Transverse colon (tissue), 4 donors: ENCODE data around the gene SMC1A. TPM values are rescaled to one million over a fixed set of nuclear protein-coding genes. Genes with fewer than 3 reads are reported as not detected.

ENCODE experiments used
- DNase-seq: peaks from one replicate; pipeline ENCODE4 v3.0.0-alpha.2; 2019
- H3K27ac ChIP-seq, 4 donors: fragments of 200-600 bp; sonication (generic); 2 replicates each; pipeline ENCODE4 v1.5.1; 2016 to 2018; ENCODE audit warnings: inconsistent platforms in 4 of 4
- H3K27me3 ChIP-seq: fragments of 200-600 bp; sonication (generic); 2 replicates; pipeline ENCODE4 v1.5.1; 2017; ENCODE audit warnings: inconsistent platforms
- H3K36me3 ChIP-seq, 4 donors: fragments of 200-600 bp; sonication (generic); 2 replicates each; pipeline ENCODE4 v1.5.1; 2017 to 2019; ENCODE audit warnings: inconsistent platforms in 4 of 4
- H3K4me1 ChIP-seq, 4 donors: fragments of 200-600 bp; sonication (generic); 2 replicates each; pipeline ENCODE4 v1.5.1; 2017 to 2020; ENCODE audit warnings: inconsistent platforms in 4 of 4
- H3K4me3 ChIP-seq, 4 donors: fragments of 200-600 bp; sonication (generic); 1 replicate in 1 of 4; 2 replicates in 3 of 4; pipeline versions ENCODE4 v1.5.1 to v1.6.1; 2017 to 2019; ENCODE audit warnings: inconsistent platforms in 4 of 4
- H3K9me3 ChIP-seq, 2 donors: fragments of 200-600 bp; sonication (generic); 2 replicates each; pipeline ENCODE4 v1.5.1; 2017 to 2019; ENCODE audit warnings: inconsistent platforms in 2 of 2
- EP300 ChIP-seq: sonication (generic); formaldehyde crosslinking; IDR thresholded peaks from one replicate; pipeline ENCODE4 v1.6.1; 2017; ENCODE audit warnings: antibody characterized with exemption, low read depth
- POLR2A ChIP-seq: fragments of 450-650 bp; IDR thresholded peaks from one replicate; pipeline ENCODE4 v1.6.1; 2016; ENCODE audit warnings: antibody characterized with exemption, mild to moderate bottlenecking, moderate library complexity
- POLR2AphosphoS5 ChIP-seq, 3 donors: sonication (generic); formaldehyde crosslinking; IDR thresholded peaks; one replicate each; pipeline ENCODE4 v1.6.1; 2016; ENCODE audit warnings: antibody characterized with exemption in 3 of 3
- WGBS, 2 donors: methylation state at CpG; one replicate each; pipeline ENCODE4 v1.1.5; 2018; ENCODE audit warnings: low coverage in 1 of 2; 5-methylcytosine and 5-hydroxymethylcytosine counted together
- in situ Hi-C, 4 donors: fragments of 200-750 bp; cut with MboI; loops; one replicate each; pipeline versions ENCODE4 v1.15.0 to v1.15.1; 2017; ENCODE audit warnings: low sequenced_read_pairs in 3 of 4, low pct_ligation_motif_present in 1 of 4, low pct_unique_long_range_greater_than_20kb in 1 of 4
- intact Hi-C: fragments of 100-400 bp; cut with DNase I; formaldehyde crosslinking; loops from one replicate; pipeline ENCODE4 v1.15.1; 2023; ENCODE audit warnings: low total_unique reads
- total RNA-seq, 4 donors: library from RNA; depleted of rRNA; stranded (reverse); fragments of >200 nt; gene quantifications; one replicate each; pipeline ENCODE4 v1.1.0, GENCODE V29; 2016
- TF ChIP-seq, protein P1 (sequence below), 5 experiments: fragments of 200-600 bp in 3 of 5; fragments of 450-650 bp in 2 of 5; sonication (generic) in 3 of 5; IDR thresholded peaks; 1 replicate in 2 of 5; 2 replicates in 3 of 5; pipeline ENCODE4 v1.5.1; 2016 to 2017; ENCODE audit warnings: antibody characterized with exemption in 5 of 5, inconsistent platforms in 3 of 5, mild to moderate bottlenecking in 2 of 5, moderate library complexity in 1 of 5

Gene SMC1A
- total RNA-seq, 4 donors from 2014 or later, result 25.3 to 113 (median 52.9) TPM

DNA sequence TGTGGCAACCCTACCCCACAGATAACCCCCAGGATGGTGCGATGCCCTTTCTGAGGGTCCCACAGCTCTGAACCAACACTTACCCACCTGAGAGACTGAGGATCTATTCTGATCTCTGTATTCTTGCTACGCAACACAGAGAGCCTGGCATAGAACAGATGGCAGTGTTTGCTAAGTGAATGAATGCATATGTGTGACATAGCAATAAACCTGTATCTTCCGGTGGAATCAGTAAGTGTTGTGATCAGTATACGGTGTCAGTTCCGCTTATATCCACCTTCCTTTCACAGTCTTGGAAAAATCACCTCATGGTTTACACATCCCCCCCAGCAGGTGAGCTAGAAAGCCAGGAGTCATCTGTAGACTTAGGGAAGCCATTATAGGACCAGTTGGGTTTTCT, 17.6 kb upstream of the SMC1A start:
- intact Hi-C loops, result no loop called here
- in situ Hi-C loops, result loop anchor here in 2 of 4 donors (10.0 to 25.0 kb wide), 2 partner anchors 125 to 128 kb away; no protein-coding TSS in a partner anchor
- Histone ChIP-seq H3K9me3 (no peaks in the 10 kb centered on the region), H3K36me3 (no peaks in the 10 kb centered on the region), H3K27me3 (no peaks in the 10 kb centered on the region), H3K4me3 (peak overlapping the region in 3 of 4 donors; percentile 27 to 40 (median 30)), H3K27ac (peak overlapping the region; percentile 78 to 86 (median 82)), H3K4me1 (peaks cover 0 to 13% (median 2%) of the 10 kb centered on the region in 4 donors)
- TF ChIP-seq POLR2AphosphoS5 (IDR thresholded peaks at IDR 0.05), result peak in 2 of 3 donors; percentile 34 to 35
- TF ChIP-seq, protein P1, sequence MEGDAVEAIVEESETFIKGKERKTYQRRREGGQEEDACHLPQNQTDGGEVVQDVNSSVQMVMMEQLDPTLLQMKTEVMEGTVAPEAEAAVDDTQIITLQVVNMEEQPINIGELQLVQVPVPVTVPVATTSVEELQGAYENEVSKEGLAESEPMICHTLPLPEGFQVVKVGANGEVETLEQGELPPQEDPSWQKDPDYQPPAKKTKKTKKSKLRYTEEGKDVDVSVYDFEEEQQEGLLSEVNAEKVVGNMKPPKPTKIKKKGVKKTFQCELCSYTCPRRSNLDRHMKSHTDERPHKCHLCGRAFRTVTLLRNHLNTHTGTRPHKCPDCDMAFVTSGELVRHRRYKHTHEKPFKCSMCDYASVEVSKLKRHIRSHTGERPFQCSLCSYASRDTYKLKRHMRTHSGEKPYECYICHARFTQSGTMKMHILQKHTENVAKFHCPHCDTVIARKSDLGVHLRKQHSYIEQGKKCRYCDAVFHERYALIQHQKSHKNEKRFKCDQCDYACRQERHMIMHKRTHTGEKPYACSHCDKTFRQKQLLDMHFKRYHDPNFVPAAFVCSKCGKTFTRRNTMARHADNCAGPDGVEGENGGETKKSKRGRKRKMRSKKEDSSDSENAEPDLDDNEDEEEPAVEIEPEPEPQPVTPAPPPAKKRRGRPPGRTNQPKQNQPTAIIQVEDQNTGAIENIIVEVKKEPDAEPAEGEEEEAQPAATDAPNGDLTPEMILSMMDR (IDR thresholded peaks at IDR 0.05), result no peak
- 40 to 73% methylated on average over 1 to 5 of the region's 5 CpGs for WGBS, 2 donors
- no peak for DNase-seq

DNA sequence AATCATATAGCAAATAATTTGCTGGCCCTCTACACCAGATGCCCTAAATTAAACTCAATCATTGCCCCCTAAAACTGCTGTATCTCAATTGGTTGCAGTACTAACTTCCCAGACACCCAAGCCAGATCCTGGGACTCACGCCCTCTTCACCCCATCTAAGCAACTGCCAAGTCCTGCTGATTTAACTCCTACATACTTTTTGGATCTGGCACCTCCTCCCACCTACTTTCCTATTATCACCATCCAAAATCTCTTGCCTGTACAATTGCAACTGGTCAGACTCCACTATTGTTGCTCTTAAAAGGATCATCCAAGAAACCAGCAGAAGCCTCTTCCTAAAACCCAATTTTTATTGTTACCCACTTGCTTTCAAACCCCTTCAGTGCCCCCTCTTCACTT, 16.4 kb upstream of the SMC1A start:
- TF ChIP-seq, protein P1 (IDR thresholded peaks at IDR 0.05), result no peak
- TF ChIP-seq EP300, result no peak
- no peak for TF ChIP-seq POLR2AphosphoS5 (IDR thresholded peaks at IDR 0.05)
- TF ChIP-seq POLR2A, result no peak

DNA sequence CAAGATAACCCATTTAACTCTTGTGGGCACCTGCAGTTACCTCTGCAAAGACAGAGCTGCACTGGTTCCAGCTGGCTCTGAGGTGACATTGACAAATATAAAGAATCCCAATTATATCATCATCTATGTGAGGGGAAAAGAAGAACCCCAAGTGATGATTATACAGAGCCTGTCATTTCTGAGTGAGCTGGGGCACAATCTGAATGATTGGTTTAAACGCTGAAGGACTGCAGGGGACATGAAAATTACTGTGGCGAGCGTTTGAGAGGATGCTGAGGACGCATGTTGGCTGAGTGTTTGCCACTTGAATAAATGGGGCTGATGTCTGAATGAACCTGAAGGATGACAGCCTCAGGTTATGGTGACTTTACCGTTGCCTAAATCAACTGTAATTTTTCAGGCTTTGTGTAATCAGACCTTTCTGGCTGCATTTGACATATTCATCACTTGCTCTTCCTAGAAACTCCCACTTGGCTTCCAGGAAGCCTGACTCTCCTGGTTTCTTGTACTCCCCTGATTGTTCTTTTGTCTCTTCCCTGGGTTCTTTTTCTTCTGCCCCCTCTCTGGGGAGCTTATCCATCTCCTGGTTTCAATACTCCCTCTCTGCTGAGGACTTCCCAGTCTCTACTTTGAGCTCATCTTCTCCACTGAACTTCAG, 15.8 kb upstream of the SMC1A start:
- Histone ChIP-seq H3K36me3 (no peaks in the 10 kb centered on the region), H3K27me3 (no peaks in the 10 kb centered on the region), H3K9me3 (no peaks in the 10 kb centered on the region), H3K4me3 (no peak overlapping the region), H3K27ac (no peak overlapping the region), H3K4me1 (peaks cover 0 to 22% (median 8%) of the 10 kb centered on the region in 4 donors)
- no peak for TF ChIP-seq POLR2A
- no peak for TF ChIP-seq POLR2AphosphoS5 (IDR thresholded peaks at IDR 0.05)
- TF ChIP-seq, protein P1 (IDR thresholded peaks at IDR 0.05), result no peak
- in situ Hi-C loops (loop anchor here in 1 of 4 donors (25.0 kb wide), 1 partner anchor 126 kb away; no protein-coding TSS in a partner anchor), intact Hi-C loops (loop anchor here (10.0 kb wide), 1 partner anchor 124 kb away; no protein-coding TSS in a partner anchor)
- WGBS, 2 donors, result 68% methylated on average over 5 of the region's 5 CpGs; no CpG with 5 or more reads in 1 of the 2 donors
- no peak for DNase-seq

More for the DNA sequence above, 16.4 kb upstream of the SMC1A start:
- 72 to 83% methylated on average over 1 of the region's 1 CpG for WGBS, 2 donors
- Histone ChIP-seq H3K36me3 (no peaks in the 10 kb centered on the region), H3K27me3 (no peaks in the 10 kb centered on the region), H3K9me3 (no peaks in the 10 kb centered on the region), H3K4me1 (peaks cover 0 to 17% (median 3%) of the 10 kb centered on the region in 4 donors), H3K4me3 (no peak overlapping the region), H3K27ac (no peak overlapping the region)
- DNase-seq, result no peak
- in situ Hi-C loops, result loop anchor here in 1 of 4 donors (25.0 kb wide), 1 partner anchor 127 kb away; no protein-coding TSS in a partner anchor
- intact Hi-C loops, result loop anchor here (10.0 kb wide), 1 partner anchor 124 kb away; no protein-coding TSS in a partner anchor

DNA sequence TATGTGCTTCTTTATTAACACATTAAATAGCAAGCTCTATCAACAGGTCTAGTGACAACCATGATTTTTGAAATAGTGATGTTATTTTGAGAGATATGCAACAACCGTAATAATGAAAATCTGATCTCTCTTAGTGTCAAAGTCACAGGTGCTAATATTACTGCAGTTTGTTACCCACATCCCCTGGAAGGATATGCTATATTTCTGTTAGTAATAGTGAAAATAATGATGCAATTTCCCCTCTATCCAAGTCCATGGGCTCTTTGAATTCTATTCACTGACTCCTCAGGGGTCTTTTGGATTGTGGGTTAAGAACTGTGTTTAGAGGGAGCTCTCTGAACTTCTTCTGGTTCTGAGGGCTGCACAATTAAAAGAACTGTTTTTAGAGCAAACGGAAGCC, 14.8 kb upstream of the SMC1A start:
- in situ Hi-C loops, result loop anchor here in 1 of 4 donors (25.0 kb wide), 1 partner anchor 125 kb away; no protein-coding TSS in a partner anchor
- Histone ChIP-seq H3K4me3 (no peak overlapping the region), H3K4me1 (peaks cover 0 to 21% (median 7%) of the 10 kb centered on the region in 4 donors), H3K36me3 (no peaks in the 10 kb centered on the region), H3K27ac (no peak overlapping the region), H3K27me3 (no peaks in the 10 kb centered on the region), H3K9me3 (no peaks in the 10 kb centered on the region)
- 67 to 75% methylated on average over 1 to 2 of the region's 2 CpGs for WGBS, 2 donors
- intact Hi-C loops, result loop anchor here (10.0 kb wide), 1 partner anchor 122 kb away; no protein-coding TSS in a partner anchor
- TF ChIP-seq POLR2AphosphoS5 (IDR thresholded peaks at IDR 0.05) (no peak), POLR2A (no peak), EP300 (no peak)
- TF ChIP-seq, protein P1 (IDR thresholded peaks at IDR 0.05), result no peak
- no peak for DNase-seq
